ENCODE measurements around the gene PIGX.

Gene PIGX

DNA sequence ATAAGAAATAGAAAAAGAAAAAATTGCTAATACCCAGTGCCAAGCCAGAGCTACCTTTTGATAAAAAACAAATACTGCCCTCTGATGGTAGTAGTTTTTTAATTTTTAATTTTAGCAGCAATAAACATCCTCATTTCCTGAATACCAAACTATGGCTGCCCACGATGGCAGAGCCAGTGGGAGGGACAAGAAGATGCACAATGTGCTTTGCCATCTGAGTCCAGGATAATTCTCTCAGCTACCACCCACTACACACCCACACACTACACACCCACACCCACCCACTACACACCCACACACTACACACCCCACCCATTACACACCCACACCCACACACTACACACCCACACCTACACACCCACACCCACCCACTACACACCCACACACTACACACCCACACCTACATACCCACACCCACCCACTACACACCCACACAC lies 18.0 kb upstream of the PIGX start:
- H3K27ac ChIP-seq, result no peak overlapping the region
- TF ChIP-seq ZFX (IDR thresholded peaks at IDR 0.05) (no peak), CTCF (conservative IDR thresholded peaks at IDR 0.05) (no peak)

DNA sequence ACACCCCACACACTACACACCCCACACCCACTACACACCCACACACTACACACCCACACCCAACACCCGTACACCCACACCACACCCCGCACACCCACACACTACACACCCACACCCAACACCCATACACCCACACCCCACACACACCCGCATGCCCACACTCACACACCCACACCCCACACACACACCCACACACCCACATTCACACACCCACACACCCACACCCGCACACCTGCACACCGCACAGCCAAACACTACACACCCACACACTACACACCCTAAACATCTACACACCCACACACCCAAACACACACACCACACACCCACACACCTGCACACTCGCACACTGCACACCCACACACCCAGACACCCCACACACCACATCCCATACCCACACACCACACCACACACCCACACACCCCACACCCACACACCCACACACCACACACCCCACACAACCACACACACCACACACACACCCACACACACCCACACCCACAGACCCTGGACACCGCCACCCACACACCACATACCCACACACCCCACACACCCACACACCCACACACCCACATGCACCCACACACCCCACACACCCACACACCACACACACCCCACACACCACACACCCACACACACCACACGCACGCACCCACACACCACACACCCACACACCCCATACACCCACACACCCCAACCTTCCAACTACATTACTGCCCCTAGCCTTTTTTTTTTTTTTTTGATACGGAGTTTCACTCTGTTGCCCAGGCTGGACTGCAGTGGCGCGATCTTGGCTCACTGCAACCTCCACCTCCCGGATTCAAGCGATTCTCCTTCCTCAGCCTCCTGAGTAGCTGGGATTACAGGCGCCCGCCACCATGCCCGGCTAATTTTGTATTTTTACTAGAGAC lies 17.0 kb upstream of the PIGX start:
- TF ChIP-seq ZFX (IDR thresholded peaks at IDR 0.05) (no peak), CTCF (conservative IDR thresholded peaks at IDR 0.05) (no peak)
- H3K27ac ChIP-seq, result no peak overlapping the region

GRCh38 chr3:196695849-196696226 lies 16.3 kb upstream of the PIGX start:
- no peak overlapping the region for H3K27ac ChIP-seq
- TF ChIP-seq ZFX (IDR thresholded peaks at IDR 0.05), result no peak

DNA sequence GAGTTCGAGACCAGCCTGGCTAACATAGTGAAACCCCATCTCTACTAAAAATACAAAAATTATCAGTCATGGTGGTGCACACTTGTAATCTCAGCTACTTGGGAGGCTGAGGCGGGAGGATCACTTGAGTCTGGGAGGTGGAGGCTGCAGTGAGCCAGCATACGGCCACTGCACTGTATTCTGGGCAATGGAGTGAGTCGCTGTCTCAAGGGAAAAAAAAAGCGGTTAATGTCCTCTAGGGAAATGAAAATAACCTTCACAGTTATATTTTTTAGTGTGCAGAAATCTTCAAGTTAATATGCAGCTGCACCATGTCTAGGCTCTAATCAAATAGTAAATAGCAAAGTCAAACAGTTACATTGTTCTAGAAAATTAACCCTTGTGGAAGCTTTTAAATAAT lies 14.9 kb upstream of the PIGX start:
- TF ChIP-seq CTCF (conservative IDR thresholded peaks at IDR 0.05) (no peak), ZFX (IDR thresholded peaks at IDR 0.05) (no peak)
- no peak overlapping the region for H3K27ac ChIP-seq

DNA sequence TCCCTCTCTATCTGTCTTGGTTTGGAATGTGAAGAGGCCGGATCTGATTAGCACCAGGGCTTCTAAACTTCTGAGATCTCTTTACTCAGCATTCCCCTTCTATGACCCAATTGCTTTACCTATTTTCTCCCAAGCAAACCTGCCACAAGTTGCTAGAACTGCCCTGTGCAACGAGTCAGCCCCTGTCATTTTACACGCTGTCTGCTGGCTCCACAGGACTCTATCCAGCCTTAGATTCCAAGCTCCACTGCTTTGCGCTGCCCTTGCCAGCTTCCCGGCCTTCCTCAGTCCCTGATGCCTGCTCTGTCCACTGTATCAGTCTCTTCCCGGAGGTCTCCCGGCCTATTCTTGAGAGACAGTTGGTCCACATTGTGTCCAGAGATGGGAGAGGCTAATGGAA lies 12.4 kb upstream of the PIGX start:
- TF ChIP-seq CTCF (conservative IDR thresholded peaks at IDR 0.05) (no peak), ZFX (IDR thresholded peaks at IDR 0.05) (no peak)
- H3K27ac ChIP-seq, result no peak overlapping the region

- TF ChIP-seq CTCF (conservative IDR thresholded peaks at IDR 0.05), result no peak
- H3K27ac ChIP-seq, result no peak overlapping the region
These were observed 11.4 kb upstream of the PIGX start for GRCh38 chr3:196700801-196701200.

GRCh38 chr3:196706327-196706726 lies 5.8 kb upstream of the PIGX start:
- no peak for TF ChIP-seq CTCF (conservative IDR thresholded peaks at IDR 0.05)
- TF ChIP-seq ZFX (IDR thresholded peaks at IDR 0.05), result no peak
- H3K27ac ChIP-seq, result no peak overlapping the region

GRCh38 chr3:196706731-196707130 lies 5.4 kb upstream of the PIGX start:
- H3K27ac ChIP-seq, result no peak overlapping the region
- TF ChIP-seq ZFX (IDR thresholded peaks at IDR 0.05), result no peak
- no peak for TF ChIP-seq CTCF (conservative IDR thresholded peaks at IDR 0.05)
